ENCODE results near the gene SMYD3.

DNA sequence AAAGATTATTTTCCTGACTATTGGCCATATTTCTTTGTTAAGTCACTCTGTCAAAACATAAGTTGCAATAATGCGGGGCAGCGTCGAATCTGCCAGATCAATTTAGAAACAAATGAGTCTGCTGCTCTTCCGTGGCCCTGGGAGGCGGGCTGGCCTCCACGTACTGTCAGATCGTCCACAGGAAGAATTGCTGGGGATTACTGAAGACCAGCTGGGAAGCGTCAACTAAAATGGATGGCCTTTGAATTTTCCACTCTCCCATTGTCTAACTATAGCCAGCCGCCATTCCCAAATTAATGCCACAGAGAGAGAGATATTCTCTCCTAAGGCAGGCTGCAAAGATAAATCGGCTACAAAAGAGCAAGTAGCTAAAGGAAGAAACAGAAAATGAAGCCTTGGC is 560.2 kb downstream of the SMYD3 start:
- TF ChIP-seq, protein P1, sequence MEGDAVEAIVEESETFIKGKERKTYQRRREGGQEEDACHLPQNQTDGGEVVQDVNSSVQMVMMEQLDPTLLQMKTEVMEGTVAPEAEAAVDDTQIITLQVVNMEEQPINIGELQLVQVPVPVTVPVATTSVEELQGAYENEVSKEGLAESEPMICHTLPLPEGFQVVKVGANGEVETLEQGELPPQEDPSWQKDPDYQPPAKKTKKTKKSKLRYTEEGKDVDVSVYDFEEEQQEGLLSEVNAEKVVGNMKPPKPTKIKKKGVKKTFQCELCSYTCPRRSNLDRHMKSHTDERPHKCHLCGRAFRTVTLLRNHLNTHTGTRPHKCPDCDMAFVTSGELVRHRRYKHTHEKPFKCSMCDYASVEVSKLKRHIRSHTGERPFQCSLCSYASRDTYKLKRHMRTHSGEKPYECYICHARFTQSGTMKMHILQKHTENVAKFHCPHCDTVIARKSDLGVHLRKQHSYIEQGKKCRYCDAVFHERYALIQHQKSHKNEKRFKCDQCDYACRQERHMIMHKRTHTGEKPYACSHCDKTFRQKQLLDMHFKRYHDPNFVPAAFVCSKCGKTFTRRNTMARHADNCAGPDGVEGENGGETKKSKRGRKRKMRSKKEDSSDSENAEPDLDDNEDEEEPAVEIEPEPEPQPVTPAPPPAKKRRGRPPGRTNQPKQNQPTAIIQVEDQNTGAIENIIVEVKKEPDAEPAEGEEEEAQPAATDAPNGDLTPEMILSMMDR (conservative IDR thresholded peaks at IDR 0.05; ENCODE audit: low read length) = no peak
- TF ChIP-seq EZH2phosphoT487 (IDR thresholded peaks at IDR 0.05; ENCODE audit: borderline replicate concordance) = no peak

Data from Loucy (cell line).